Psoas muscle (tissue), 8 donors: Measurements from ENCODE around the gene SLC36A2. TPM values are rescaled to one million over a fixed set of nuclear protein-coding genes. Genes with fewer than 3 reads are reported as not detected.

ENCODE experiments used
- ATAC-seq, 4 donors: fragments of 200-7000 bp; cut with Tn5 transposase; one replicate each; pipeline ENCODE4 v1.9.1; 2020; ENCODE audit warnings: moderate library complexity in 3 of 4, mild to moderate bottlenecking in 2 of 4
- DNase-seq, 2 donors: peaks; one replicate each; pipeline ENCODE4 v3.0.0-alpha.2; 2020
- H3K27ac ChIP-seq: fragments of 200-600 bp; one replicate; pipeline ENCODE4 v1.8.0; 2022
- H3K27me3 ChIP-seq, 3 donors: fragments of 200-600 bp in 1 of 3; one replicate each; pipeline versions ENCODE4 v1.6.1 to v1.8.0; 2013 to 2022; ENCODE audit warnings: low read length in 2 of 3, mild to moderate bottlenecking in 2 of 3, moderate library complexity in 1 of 3; ENCODE audit not compliant: insufficient read depth in 3 of 3
- H3K36me3 ChIP-seq, 2 donors: fragments of 200-600 bp in 1 of 2; one replicate each; pipeline versions ENCODE4 v1.6.1 to v1.8.0; 2013 to 2022; ENCODE audit warnings: low read depth in 1 of 2, mild to moderate bottlenecking in 1 of 2, moderate library complexity in 1 of 2; ENCODE audit not compliant: insufficient read depth in 1 of 2
- H3K4me1 ChIP-seq: fragments of 200-600 bp; one replicate; pipeline ENCODE4 v1.8.0; 2022
- H3K4me3 ChIP-seq: fragments of 200-600 bp; one replicate; pipeline ENCODE4 v1.8.0; 2022; ENCODE audit warnings: mild to moderate bottlenecking
- H3K9me3 ChIP-seq: fragments of 200-600 bp; one replicate; pipeline ENCODE4 v1.8.0; 2022
- CTCF ChIP-seq: fragments of 200-600 bp; IDR thresholded peaks from one replicate; pipeline ENCODE4 v1.8.0; 2022; ENCODE audit warnings: antibody characterized with exemption
- WGBS, 3 donors: extraction: QIAGEN DNeasy Blood & Tissue Kit; methylation state at CpG; one replicate each; pipeline versions ENCODE4 v1.1.6 to v1.1.7; 2013; 5-methylcytosine and 5-hydroxymethylcytosine counted together
- intact Hi-C, 2 donors: fragments of 100-400 bp; cut with DNase I; formaldehyde crosslinking; loops; one replicate each; pipeline versions ENCODE4 v1.11.0 to v1.14.2; 2022
- polyA plus RNA-seq, 3 donors: library from polyadenylated mRNA; stranded (reverse); fragments of 200-250 nt; gene quantifications; one replicate each; pipeline ENCODE4 v1.2.3, GENCODE V29; 2013
- total RNA-seq, 4 donors: library from RNA; stranded (reverse); fragmentation: NEBNext Ultra II Directional in 2 of 4; extraction: Animal tissue kit (Norgen Biotek cat#: 25700) in 2 of 4; gene quantifications; one replicate each; pipeline versions ENCODE4 v1.2.1 to v1.2.4, GENCODE V29; 2021 to 2023
- donor health status: healthy with polysubstance abuse.
- donor health status: DM: no; HTN: no; CAD: no; lungs with moderate emphysema.
- donor health status: Bipolar disorder and iron deficiency.
- donor health status: healthy.
- donor health status: DM: yes; HTN: yes; CAD: no.
- donor health status: DM: no; HTN: no; CAD: no.
- donor health status: DM: no; HTN: no; CAD: no.
- donor health status: DM: yes; HTN: yes; CAD: no.

Gene SLC36A2
- total and polyA plus RNA-seq, 7 donors, result 2.7 to 37.4 (median 13.1) TPM

GRCh38 chr5:151288180-151288579, 59.2 kb downstream of the SLC36A2 start:
- H3K27me3 ChIP-seq, result peaks cover 0 to 3% (median 0%) of the 10 kb centered on the region in 3 donors
- 44 to 70% (median 63%) methylated on average over 2 of the region's 2 CpGs for WGBS, 3 donors
- H3K27ac ChIP-seq, result no peak overlapping the region
- ATAC-seq (no peak), DNase-seq (no peak)
- H3K36me3 ChIP-seq, result no peaks in the 10 kb centered on the region
- intact Hi-C loops, result no loop called here
- no peak overlapping the region for H3K4me3 ChIP-seq
- no peak for TF ChIP-seq CTCF
- no peaks in the 10 kb centered on the region for H3K4me1 ChIP-seq
- no peaks in the 10 kb centered on the region for H3K9me3 ChIP-seq

- H3K4me3 ChIP-seq, result no peak overlapping the region
- intact Hi-C loops, result no loop called here
- H3K4me1 ChIP-seq, result no peaks in the 10 kb centered on the region
- no peak for TF ChIP-seq CTCF
- no peak for ATAC-seq
- WGBS, 3 donors, result 86 to 100% (median 97%) methylated on average over 1 of the region's 1 CpG
- no peak overlapping the region for H3K27ac ChIP-seq
- no peaks in the 10 kb centered on the region for H3K36me3 ChIP-seq
- H3K9me3 ChIP-seq, result no peaks in the 10 kb centered on the region
- peaks cover 0 to 3% (median 0%) of the 10 kb centered on the region in 3 donors for H3K27me3 ChIP-seq
- DNase-seq, result no peak
These were observed 61.1 kb downstream of the SLC36A2 start for GRCh38 chr5:151286246-151286645.

GRCh38 chr5:151285683-151286082, 61.7 kb downstream of the SLC36A2 start:
- Histone ChIP-seq H3K9me3 (no peaks in the 10 kb centered on the region), H3K4me3 (no peak overlapping the region), H3K4me1 (no peaks in the 10 kb centered on the region), H3K27me3 (peaks cover 0 to 3% (median 0%) of the 10 kb centered on the region in 3 donors), H3K27ac (no peak overlapping the region), H3K36me3 (no peaks in the 10 kb centered on the region)
- WGBS, 3 donors, result 62 to 66% (median 65%) methylated on average over 5 of the region's 5 CpGs
- DNase-seq (no peak), ATAC-seq (no peak)
- no peak for TF ChIP-seq CTCF
- intact Hi-C loops, result no loop called here

GRCh38 chr5:151284392-151284967, 62.9 kb downstream of the SLC36A2 start:
- peak; percentile 6 for TF ChIP-seq CTCF
- Histone ChIP-seq H3K36me3 (no peaks in the 10 kb centered on the region), H3K4me1 (no peaks in the 10 kb centered on the region), H3K27ac (no peak overlapping the region), H3K4me3 (no peak overlapping the region), H3K9me3 (no peaks in the 10 kb centered on the region), H3K27me3 (peaks cover 0 to 3% (median 0%) of the 10 kb centered on the region in 3 donors)
- ATAC-seq (no peak), DNase-seq (no peak)
- 33 to 35% (median 33%) methylated on average over 8 of the region's 8 CpGs for WGBS, 3 donors
- intact Hi-C loops, result no loop called here
